ENCODE data around the gene PCDHGB2. TPM values are rescaled to one million over a fixed set of nuclear protein-coding genes. Genes with fewer than 3 reads are reported as not detected.

Gene PCDHGB2
- total RNA-seq, 1 donor from 2014 or later = 2.1 TPM

Other genes with a start within 250 kb of the PCDHGB2 start
- gene PCDHB4, start 238.2 kb upstream of the PCDHGB2 start, total RNA-seq = 1.6 TPM
- gene PCDHB5, start 224.8 kb upstream of the PCDHGB2 start, total RNA-seq = 3.1 TPM
- 0.52 TPM for gene PCDHB6, start 209.9 kb upstream of the PCDHGB2 start, total RNA-seq
- gene PCDHB7, start 187.3 kb upstream of the PCDHGB2 start, total RNA-seq = 2.1 TPM
- gene PCDHB8, start 182.2 kb upstream of the PCDHGB2 start, total RNA-seq = 1.6 TPM
- gene PCDHB16, start 177.6 kb upstream of the PCDHGB2 start, total RNA-seq = 1.6 TPM
- 1.0 TPM for gene PCDHB9, start 172.8 kb upstream of the PCDHGB2 start, total RNA-seq
- 2.6 TPM for gene PCDHB10, start 167.6 kb upstream of the PCDHGB2 start, total RNA-seq
- 4.2 TPM for gene PCDHB11, start 160.4 kb upstream of the PCDHGB2 start, total RNA-seq
- 1.6 TPM for gene PCDHB12, start 151.3 kb upstream of the PCDHGB2 start, total RNA-seq
- 1.6 TPM for gene PCDHB13, start 146.1 kb upstream of the PCDHGB2 start, total RNA-seq
- gene PCDHB14, start 136.7 kb upstream of the PCDHGB2 start, total RNA-seq = 4.2 TPM
- gene PCDHB15, start 114.6 kb upstream of the PCDHGB2 start, total RNA-seq = 4.2 TPM
- gene SLC25A2, start 55.9 kb upstream of the PCDHGB2 start, total RNA-seq = 0.52 TPM
- gene TAF7, start 39.2 kb upstream of the PCDHGB2 start, total RNA-seq = 72.0 TPM
- 0.52 TPM for gene PCDHGA1, start 29.5 kb upstream of the PCDHGB2 start, total RNA-seq
- 1.6 TPM for gene PCDHGA2, start 21.2 kb upstream of the PCDHGB2 start, total RNA-seq
- 2.1 TPM for gene PCDHGA3, start 16.2 kb upstream of the PCDHGB2 start, total RNA-seq
- gene PCDHGB1, start 9.9 kb upstream of the PCDHGB2 start, total RNA-seq = 1.6 TPM
- gene PCDHGA4, start 5.0 kb upstream of the PCDHGB2 start, total RNA-seq = 1.0 TPM
- gene PCDHGA5, start 4.2 kb downstream of the PCDHGB2 start, total RNA-seq = 2.1 TPM
- gene PCDHGB3, start 10.2 kb downstream of the PCDHGB2 start, total RNA-seq = 3.1 TPM
- gene PCDHGA6, start 13.9 kb downstream of the PCDHGB2 start, total RNA-seq = 4.2 TPM
- 3.7 TPM for gene PCDHGA7, start 22.7 kb downstream of the PCDHGB2 start, total RNA-seq
- gene PCDHGB4, start 27.7 kb downstream of the PCDHGB2 start, total RNA-seq = 4.7 TPM
- 3.7 TPM for gene PCDHGA8, start 32.6 kb downstream of the PCDHGB2 start, total RNA-seq
- gene PCDHGB5, start 38.0 kb downstream of the PCDHGB2 start, total RNA-seq = 3.7 TPM
- gene PCDHGA9, start 42.8 kb downstream of the PCDHGB2 start, total RNA-seq = 4.7 TPM
- gene PCDHGB6, start 48.0 kb downstream of the PCDHGB2 start, total RNA-seq = 5.2 TPM
- gene PCDHGA10, start 53.0 kb downstream of the PCDHGB2 start, total RNA-seq = 4.2 TPM
- 7.3 TPM for gene PCDHGB7, start 57.7 kb downstream of the PCDHGB2 start, total RNA-seq
- gene PCDHGA11, start 61.1 kb downstream of the PCDHGB2 start, total RNA-seq = 6.8 TPM
- 3.1 TPM for gene PCDHGA12, start 70.5 kb downstream of the PCDHGB2 start, total RNA-seq
- gene PCDHGC3, start 116.0 kb downstream of the PCDHGB2 start, total RNA-seq = 38.1 TPM
- 3.7 TPM for gene PCDHGC4, start 125.0 kb downstream of the PCDHGB2 start, total RNA-seq
- gene PCDHGC5, start 129.1 kb downstream of the PCDHGB2 start, total RNA-seq = 2.1 TPM

All from skeletal muscle tissue (tissue), 1 donor.